K562 (cell line): ENCODE measurements around the gene NR5A1. TPM values are rescaled to one million over a fixed set of nuclear protein-coding genes. Genes with fewer than 3 reads are reported as not detected.

Source experiments
- ATAC-seq: fragments of 200-7000 bp; cut with Tn5 transposase; 3 replicates; pipeline ENCODE4 v1.9.1; 2020; ENCODE audit warnings: moderate library complexity
- BruUV-seq: library from RNA; stranded (reverse); fragments of 400-500 nt; replicated peaks from 2 replicates; lab custom pipeline; 2021; lab: Mats Ljungman, UMichigan
- CTCF ChIA-PET: fragments of 300-600 bp; formaldehyde crosslinking; extraction: SDS; loops from one replicate; lab custom pipeline; 2021; ENCODE audit warnings: low intra/inter-chr PET ratio; lab: Yijun Ruan, JAX
- POLR2A ChIA-PET: fragments of 300-600, 350-650 bp; sonication (Branson Sonifier 250); formaldehyde crosslinking; extraction: SDS; loops from one replicate; lab custom pipeline; 2021; ENCODE audit warnings: antibody characterized with exemption, inconsistent platforms; lab: Yijun Ruan, JAX
- DNase-seq, 4 experiments: peaks; one replicate each; pipeline versions ENCODE4 v3.0.0 to v3.0.0-alpha.2; 2011 to 2018; ENCODE audit warnings: low spot score in 3 of 4, mixed read lengths in 3 of 4; ENCODE audit errors: extremely low read depth in 1 of 4
- FAIRE-seq: peaks from 2 replicates; lab custom pipeline; 2011; peaks lifted over from hg19 to GRCh38; lab: Jason Lieb, UNC
- H2AFZ ChIP-seq: 2 replicates; pipeline ENCODE4 v1.6.0; 2011; ENCODE audit warnings: low read depth, low read length, control low read depth, inconsistent platforms
- H3K27ac ChIP-seq: fragments of 200-600 bp; 3 replicates; pipeline ENCODE4 v1.8.0; 2011; ENCODE audit warnings: low read depth, mild to moderate bottlenecking, control low read depth, inconsistent platforms, low read length, moderate library complexity, mixed read lengths; ENCODE audit errors: extremely low read depth
- H3K27me3 ChIP-seq, 2 experiments: fragments of 300-600 bp in 1 of 2; 2 replicates in 1 of 2; 3 replicates in 1 of 2; pipeline versions ENCODE4 v1.6.0 to v1.8.0; 2011; ENCODE audit warnings: inconsistent platforms in 2 of 2, low read length in 2 of 2, mild to moderate bottlenecking in 1 of 2, mixed read lengths in 1 of 2, moderate library complexity in 1 of 2; ENCODE audit not compliant: control insufficient read depth in 2 of 2, insufficient read depth in 2 of 2
- H3K36me3 ChIP-seq: fragments of 300-600 bp; 3 replicates; pipeline ENCODE4 v1.8.0; 2011; ENCODE audit warnings: mild to moderate bottlenecking, low read length, inconsistent platforms; ENCODE audit not compliant: control insufficient read depth, insufficient read depth
- H3K4me1 ChIP-seq, 2 experiments: fragments of 200-600 bp in 1 of 2; replicated peaks in 1 of 2; 2 replicates in 1 of 2; 3 replicates in 1 of 2; pipeline versions ENCODE4 v1.5.1 to v1.8.0; 2011; ENCODE audit warnings: inconsistent platforms in 2 of 2, low read length in 2 of 2, mild to moderate bottlenecking in 1 of 2, mixed read lengths in 1 of 2, moderate library complexity in 1 of 2; ENCODE audit not compliant: control insufficient read depth in 2 of 2, insufficient read depth in 2 of 2
- H3K4me2 ChIP-seq: 2 replicates; pipeline ENCODE4 v1.6.1; 2011; ENCODE audit warnings: low read length, control low read depth, inconsistent platforms, mixed read lengths; ENCODE audit not compliant: insufficient read depth
- H3K4me3 ChIP-seq: fragments of 200-600 bp; sonication (generic), shearing (Covaris generic); 2 replicates; pipeline ENCODE4 v1.5.1; 2016; ENCODE audit warnings: control low read depth, inconsistent platforms
- H3K79me2 ChIP-seq: fragments of 200-600 bp; 3 replicates; pipeline ENCODE4 v1.8.0; 2011; ENCODE audit warnings: low read length, inconsistent platforms; ENCODE audit not compliant: control insufficient read depth, insufficient read depth
- H3K9ac ChIP-seq, 2 experiments: 2 replicates each; pipeline versions ENCODE4 v1.6.0 to v1.6.1; 2011; ENCODE audit warnings: low read depth in 2 of 2, low read length in 2 of 2, control low read depth in 1 of 2, inconsistent platforms in 1 of 2, mild to moderate bottlenecking in 1 of 2, mixed read lengths in 1 of 2; ENCODE audit not compliant: insufficient read depth in 1 of 2
- H3K9me1 ChIP-seq: one replicate; pipeline ENCODE4 v1.6.0; 2011; ENCODE audit warnings: inconsistent platforms, mild to moderate bottlenecking, low read length, moderate library complexity; ENCODE audit not compliant: control insufficient read depth, insufficient read depth
- H3K9me3 ChIP-seq: replicated peaks from 2 replicates; pipeline ENCODE4 v1.5.1; 2011; ENCODE audit warnings: low read depth, low read length, inconsistent platforms; ENCODE audit not compliant: control insufficient read depth, insufficient read depth
- H4K20me1 ChIP-seq: replicated peaks from 2 replicates; pipeline ENCODE4 v1.6.1; 2011; ENCODE audit warnings: low read length, inconsistent platforms, mixed read lengths; ENCODE audit not compliant: control insufficient read depth, insufficient read depth
- ADNP ChIP-seq: fragments of 200-800 bp; sonication (Bioruptor generic); IDR thresholded peaks from 2 replicates; pipeline ENCODE4 v1.6.1; 2016; ENCODE audit warnings: missing genetic modification characterization, missing compliant biosample characterization
- CBFA2T3 ChIP-seq: fragments of 450-650 bp; IDR thresholded peaks from 2 replicates; pipeline ENCODE4 v1.6.1; 2017
- CEBPB ChIP-seq: fragments of 450-650 bp; IDR thresholded peaks from 2 replicates; pipeline ENCODE4 v1.6.1; 2016; ENCODE audit warnings: missing genetic modification characterization, missing compliant biosample characterization
- CREB5 ChIP-seq: fragments of 250-450 bp; sonication (Bioruptor Pico); IDR thresholded peaks from 2 replicates; pipeline ENCODE4 v1.5.0; 2020; ENCODE audit warnings: mild to moderate bottlenecking
- FOSL1 ChIP-seq: fragments of 200-800 bp; sonication (Bioruptor generic); conservative IDR thresholded peaks from 2 replicates; pipeline ENCODE4 v1.6.1; 2016; ENCODE audit warnings: missing genetic modification characterization, missing compliant biosample characterization
- KDM1A ChIP-seq, 2 experiments: fragments of 450-650 bp; IDR thresholded peaks; 2 replicates each; pipeline ENCODE4 v1.6.1; 2016; ENCODE audit warnings: mild to moderate bottlenecking in 2 of 2
- MAFG ChIP-seq: fragments of 450-650 bp; conservative IDR thresholded peaks from 2 replicates; pipeline ENCODE4 v1.6.1; 2016; ENCODE audit warnings: missing genetic modification characterization, missing compliant biosample characterization
- MEIS2 ChIP-seq: fragments of 450-650 bp; IDR thresholded peaks from 2 replicates; pipeline ENCODE4 v1.6.1; 2014; ENCODE audit warnings: mild to moderate bottlenecking; ENCODE audit not compliant: partially characterized antibody
- PREB ChIP-seq: sonication (generic); formaldehyde crosslinking; IDR thresholded peaks from 2 replicates; pipeline ENCODE4 v1.8.1; 2023; ENCODE audit warnings: mild to moderate bottlenecking, missing genetic modification reagents
- YY1 ChIP-seq, 3 experiments: IDR thresholded peaks; 2 replicates each; pipeline ENCODE4 v1.6.1; 2011; ENCODE audit warnings: low read length in 2 of 3, mild to moderate bottlenecking in 2 of 3, moderate library complexity in 2 of 3, borderline replicate concordance in 1 of 3, control low read depth in 1 of 3, low read depth in 1 of 3; ENCODE audit not compliant: insufficient read depth in 3 of 3, insufficient replicate concordance in 2 of 3, control insufficient read depth in 1 of 3, insufficient read length in 1 of 3; ENCODE audit errors: extremely low read depth in 1 of 3
- ZNF232 ChIP-seq: sonication (generic); formaldehyde crosslinking; IDR thresholded peaks from 2 replicates; pipeline ENCODE4 v1.8.0; 2022; ENCODE audit warnings: mild to moderate bottlenecking, missing genetic modification reagents
- ZNF253 ChIP-seq: fragments of 250-450 bp; sonication (Bioruptor Pico); conservative IDR thresholded peaks from 2 replicates; pipeline ENCODE4 v1.6.1; 2021; ENCODE audit warnings: mild to moderate bottlenecking
- ZNF717 ChIP-seq: fragments of 250-450 bp; sonication (Bioruptor Pico); IDR thresholded peaks from 2 replicates; pipeline ENCODE4 v1.5.0; 2021
- WGBS: fragments of 100-300 bp; shearing (Covaris generic); methylation state at CpG from one replicate; pipeline ENCODE4 v1.1.6; 2016; ENCODE audit warnings: low coverage, mixed read lengths; ENCODE audit not compliant: insufficient coverage; ENCODE audit errors: missing lambda C conversion rate; 5-methylcytosine and 5-hydroxymethylcytosine counted together
- in situ Hi-C: fragments of 300-500 bp; cut with MboI; formaldehyde crosslinking; loops from 4 replicates; pipeline ENCODE4 v1.15.0; 2018; ENCODE audit warnings: inconsistent platforms, mixed read lengths
- intact Hi-C: fragments of 100-400 bp; cut with micrococcal nuclease; formaldehyde crosslinking; loops from 2 replicates; pipeline ENCODE4 v1.14.2; 2022
- polyA plus RNA-seq, 8 experiments: library from polyadenylated mRNA; depleted of rRNA in 4 of 8; stranded (reverse) in 5 of 8; unstranded in 3 of 8; fragments of >200 nt; fragmentation: Nextera tagmentation in 2 of 8; fragmentation: Illumina TruSeq in 1 of 8; extraction: Ambion mirVana in 2 of 8; extraction: Trizol in 1 of 8; gene quantifications; 2 replicates each; pipeline versions ENCODE4 v1.2.1 to v1.2.3, GENCODE V29; 2011 to 2014; ENCODE audit warnings: inconsistent platforms in 1 of 8, missing spikeins in 1 of 8
- total RNA-seq, 7 experiments: library from RNA; depleted of rRNA in 6 of 7; stranded (reverse); fragments of >200 nt in 6 of 7; fragmentation: Illumina TruSeq in 2 of 7; extraction: Trizol in 2 of 7; gene quantifications; 2 replicates each; pipeline versions ENCODE4 v1.2.1 to v1.2.3, GENCODE V29; 2011 to 2021; ENCODE audit warnings: low replicate concordance in 1 of 7
- TF ChIP-seq, protein P1 (sequence below): fragments of 450-650 bp; IDR thresholded peaks from 2 replicates; pipeline ENCODE4 v1.6.1; 2018; ENCODE audit warnings: mild to moderate bottlenecking, low read depth; ENCODE audit not compliant: partially characterized antibody

NR5A1 gene
- total and polyA plus RNA-seq, 9 of the 15 experiments (the other 6 are each of a cell fraction or from before 2014, with no cell fraction given), result 0.11 to 0.32 (median 0.20) TPM; not detected in 6

- TF ChIP-seq YY1 (IDR thresholded peaks at IDR 0.05; ENCODE audit: borderline replicate concordance in 1 of 3, control insufficient read depth in 1 of 3, extremely low read depth in 1 of 3, insufficient read depth in 3 of 3, insufficient read length in 1 of 3, insufficient replicate concordance in 2 of 3, low read depth in 1 of 3, low read length in 2 of 3), result peak in 2 of 3 experiments; percentile 9 to 30
- peak; percentile 94 for TF ChIP-seq CEBPB (tag)
- peak; percentile 76 for TF ChIP-seq ADNP
- TF ChIP-seq ZNF253 (CRISPR knock-in tag), result no peak
- TF ChIP-seq MEIS2, result peak; percentile 14
- TF ChIP-seq MAFG (tag), result peak; percentile 17; the same call in 1 of the 2 replicates
These were observed 3.6 kb upstream of the NR5A1 start (continued) for GRCh38 chr9:124510650-124511425.

DNA sequence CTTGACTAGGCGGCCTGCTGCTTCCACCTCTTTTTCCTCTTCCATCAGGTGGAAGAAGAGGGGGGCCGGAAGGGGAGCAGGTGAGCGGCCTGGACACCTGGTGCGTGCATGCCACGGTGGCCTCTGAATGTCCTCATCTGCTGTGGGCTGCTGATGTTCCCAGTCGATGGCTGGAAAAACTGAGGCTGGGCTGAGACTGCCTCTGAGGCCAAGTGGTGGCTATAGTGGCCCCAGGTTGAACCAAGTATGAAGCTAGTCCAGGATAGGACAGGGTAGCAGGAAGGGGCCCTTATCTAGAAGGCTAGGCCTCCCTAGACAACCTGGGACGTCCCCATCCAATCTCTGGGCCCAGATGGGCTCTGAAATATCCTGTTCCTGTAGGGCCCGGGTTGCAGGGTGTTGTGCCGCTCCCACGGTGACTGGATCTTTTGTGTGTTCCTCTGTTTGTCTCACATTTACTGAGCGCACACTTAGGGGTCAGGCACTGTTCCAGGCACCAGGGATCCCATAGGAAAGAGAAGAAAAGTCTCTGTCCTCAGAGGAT lies 753 bp upstream of the NR5A1 start:
- Histone ChIP-seq H3K4me3 (no peak overlapping the region), H3K27ac (no peak overlapping the region), H3K4me2 (no peak overlapping the region), H3K27me3 (peaks cover 8 to 20% of the 10 kb centered on the region in 2 experiments; a peak in 3 of 5 replicates), H2AFZ (0 out of 2 replicates have a peak overlapping the region, but pooled peaks have one; percentile 22), H4K20me1 (no peaks in the 10 kb centered on the region), H3K79me2 (no peaks in the 10 kb centered on the region), H3K4me1 (peaks cover 23 to 66% of the 10 kb centered on the region in 2 experiments), H3K9ac (no peak overlapping the region), H3K9me1 (no peaks in the 10 kb centered on the region), H3K9me3 (no peaks in the 10 kb centered on the region), H3K36me3 (no peaks in the 10 kb centered on the region)
- TF ChIP-seq, protein P1, sequence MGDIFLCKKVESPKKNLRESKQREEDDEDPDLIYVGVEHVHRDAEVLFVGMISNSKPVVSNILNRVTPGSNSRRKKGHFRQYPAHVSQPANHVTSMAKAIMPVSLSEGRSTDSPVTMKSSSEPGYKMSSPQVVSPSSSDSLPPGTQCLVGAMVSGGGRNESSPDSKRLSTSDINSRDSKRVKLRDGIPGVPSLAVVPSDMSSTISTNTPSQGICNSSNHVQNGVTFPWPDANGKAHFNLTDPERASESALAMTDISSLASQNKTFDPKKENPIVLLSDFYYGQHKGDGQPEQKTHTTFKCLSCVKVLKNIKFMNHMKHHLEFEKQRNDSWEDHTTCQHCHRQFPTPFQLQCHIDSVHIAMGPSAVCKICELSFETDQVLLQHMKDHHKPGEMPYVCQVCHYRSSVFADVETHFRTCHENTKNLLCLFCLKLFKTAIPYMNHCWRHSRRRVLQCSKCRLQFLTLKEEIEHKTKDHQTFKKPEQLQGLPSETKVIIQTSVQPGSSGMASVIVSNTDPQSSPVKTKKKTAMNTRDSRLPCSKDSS, result no peak
- TF ChIP-seq CREB5 (CRISPR knock-in tag) (no peak), PREB (CRISPR knock-in tag) (no peak), ZNF232 (CRISPR knock-in tag) (no peak), FOSL1 (tag) (no peak), ADNP (no peak), CBFA2T3 (0 out of 2 replicates have a peak, but pooled peaks have one; percentile 42), KDM1A (IDR thresholded peaks at IDR 0.05) (0 out of 4 replicates have a peak, but pooled peaks have one; percentile 5 to 17), ZNF717 (no peak)
- BruUV-seq, result no TSS peak
- in situ Hi-C loops, result no loop called here
- POLR2A ChIA-PET, result no interaction called here
- 35% methylated on average over 5 of the region's 11 CpGs for WGBS
- CTCF ChIA-PET, result no interaction called here
- ATAC-seq (no peak), DNase-seq (peak in 2 of 4 experiments; percentile 35 to 48), FAIRE-seq (no peak)
- intact Hi-C loops, result no loop called here
